Aorta (tissue), 5 donors: ENCODE measurements around the gene AFF4. TPM values are rescaled to one million over a fixed set of nuclear protein-coding genes. Genes with fewer than 3 reads are reported as not detected.

ENCODE experiments used
- ATAC-seq: fragments of 200-7000 bp; cut with Tn5 transposase; one replicate; pipeline ENCODE4 v1.9.1; 2022; ENCODE audit warnings: moderate library complexity; ENCODE audit not compliant: low FRiP score
- DNase-seq, 2 donors: peaks; one replicate each; pipeline ENCODE4 v3.0.0-alpha.2; 2020
- H3K27ac ChIP-seq, 2 donors: one replicate each; pipeline ENCODE4 v1.5.1; 2013; ENCODE audit warnings: low read length in 2 of 2, mild to moderate bottlenecking in 2 of 2, moderate library complexity in 2 of 2, control low read depth in 1 of 2, inconsistent platforms in 1 of 2, low read depth in 1 of 2
- H3K27me3 ChIP-seq, 2 donors: one replicate each; pipeline ENCODE4 v1.6.1; 2013; ENCODE audit warnings: control low read depth in 1 of 2, low read length in 1 of 2, mild to moderate bottlenecking in 1 of 2, moderate library complexity in 1 of 2; ENCODE audit not compliant: insufficient read depth in 2 of 2, control insufficient read depth in 1 of 2
- H3K36me3 ChIP-seq, 2 donors: one replicate each; pipeline ENCODE4 v1.6.1; 2013; ENCODE audit warnings: control low read depth in 1 of 2, low read length in 1 of 2, mild to moderate bottlenecking in 1 of 2; ENCODE audit not compliant: insufficient read depth in 2 of 2, control insufficient read depth in 1 of 2
- H3K4me1 ChIP-seq, 2 donors: one replicate each; pipeline ENCODE4 v1.6.1; 2013; ENCODE audit warnings: low read length in 2 of 2, control low read depth in 1 of 2, mild to moderate bottlenecking in 1 of 2, moderate library complexity in 1 of 2; ENCODE audit not compliant: insufficient read depth in 2 of 2, control insufficient read depth in 1 of 2
- H3K4me3 ChIP-seq, 2 donors: one replicate each; pipeline ENCODE4 v1.5.1; 2013; ENCODE audit warnings: low read length in 2 of 2, control low read depth in 1 of 2, mild to moderate bottlenecking in 1 of 2
- H3K9me3 ChIP-seq: one replicate; pipeline ENCODE4 v1.6.1; 2013; ENCODE audit warnings: mild to moderate bottlenecking, low read length; ENCODE audit not compliant: control insufficient read depth
- WGBS, 2 donors: extraction: QIAGEN DNeasy Blood & Tissue Kit; methylation state at CpG; one replicate each; pipeline ENCODE4 v1.1.7; 2013; 5-methylcytosine and 5-hydroxymethylcytosine counted together
- intact Hi-C, 2 donors: fragments of 100-400 bp; cut with DNase I; formaldehyde crosslinking; loops; one replicate each; pipeline versions ENCODE4 v1.14.2 to v1.15.0; 2022
- polyA plus RNA-seq, 2 donors: library from polyadenylated mRNA; stranded (reverse); fragments of 200-250 nt; gene quantifications; one replicate each; pipeline ENCODE4 v1.2.3, GENCODE V29; 2013
- total RNA-seq, 2 donors: library from RNA; stranded (reverse); fragmentation: NEBNext Ultra II Directional; extraction: Animal tissue kit (Norgen Biotek cat#: 25700); gene quantifications; one replicate each; pipeline ENCODE4 v1.2.1, GENCODE V29; 2021
- donor health status: healthy with polysubstance abuse.
- donor health status: Bipolar disorder and iron deficiency.
- donor health status: DM: no; HTN: no; CAD: no.
- donor health status: DM: no; HTN: no; CAD: no.
- donor health status: DM: yes; HTN: yes; CAD: no.

The AFF4 gene
- total and polyA plus RNA-seq, 4 donors, result 8.4 to 131 (median 58.9) TPM

- intact Hi-C loops, result no loop called here
- Histone ChIP-seq H3K9me3 (no peaks in the 10 kb centered on the region), H3K27ac (no peak overlapping the region), H3K36me3 (peaks cover 4 to 10% of the 10 kb centered on the region in 2 donors), H3K27me3 (no peaks in the 10 kb centered on the region), H3K4me1 (no peaks in the 10 kb centered on the region), H3K4me3 (no peak overlapping the region)
- ATAC-seq, result no peak
- DNase-seq, result no peak
- 88 to 90% methylated on average over 11 of the region's 11 CpGs for WGBS, 2 donors
Observed at GRCh38 chr5:132886064-132886823, 77.2 kb downstream of the AFF4 start.

GRCh38 chr5:132884548-132884947 is 78.9 kb downstream of the AFF4 start:
- Histone ChIP-seq H3K27me3 (no peaks in the 10 kb centered on the region), H3K36me3 (peaks cover 4 to 13% of the 10 kb centered on the region in 2 donors)

GRCh38 chr5:132883261-132883834 is 80.1 kb downstream of the AFF4 start:
- WGBS, 2 donors, result 37 to 39% methylated on average over 2 of the region's 2 CpGs
- Histone ChIP-seq H3K27ac (no peak overlapping the region), H3K36me3 (peaks cover 4 to 13% of the 10 kb centered on the region in 2 donors), H3K27me3 (no peaks in the 10 kb centered on the region), H3K4me3 (no peak overlapping the region), H3K4me1 (no peaks in the 10 kb centered on the region), H3K9me3 (no peaks in the 10 kb centered on the region)
- ATAC-seq, result peak; percentile 62
- DNase-seq, result peak in 1 of 2 donors; percentile 51
- intact Hi-C loops, result no loop called here

More at GRCh38 chr5:132884548-132884947, 78.9 kb downstream of the AFF4 start:
- DNase-seq (no peak), ATAC-seq (no peak)
- 47 to 55% methylated on average over 2 of the region's 2 CpGs for WGBS, 2 donors
- intact Hi-C loops, result no loop called here
- Histone ChIP-seq H3K27ac (no peak overlapping the region), H3K4me1 (no peaks in the 10 kb centered on the region), H3K9me3 (no peaks in the 10 kb centered on the region), H3K4me3 (no peak overlapping the region)

- Histone ChIP-seq H3K4me3 (no peak overlapping the region), H3K27ac (no peak overlapping the region), H3K4me1 (peaks cover 0 to 5% of the 10 kb centered on the region in 2 donors), H3K9me3 (no peaks in the 10 kb centered on the region), H3K36me3 (peaks cover 0 to 2% of the 10 kb centered on the region in 2 donors), H3K27me3 (no peaks in the 10 kb centered on the region)
- 31 to 32% methylated on average over 3 of the region's 3 CpGs for WGBS, 2 donors
- ATAC-seq (peak; percentile 57), DNase-seq (peak in 1 of 2 donors; percentile 59)
- intact Hi-C loops, result no loop called here
Observed at GRCh38 chr5:132877938-132878337, 85.5 kb downstream of the AFF4 start.

GRCh38 chr5:132877466-132877865 is 86.0 kb downstream of the AFF4 start:
- WGBS, 2 donors, result 66 to 70% methylated on average over 2 of the region's 2 CpGs
- Histone ChIP-seq H3K4me1 (peaks cover 0 to 9% of the 10 kb centered on the region in 2 donors), H3K9me3 (no peaks in the 10 kb centered on the region), H3K27me3 (no peaks in the 10 kb centered on the region), H3K27ac (no peak overlapping the region), H3K4me3 (no peak overlapping the region), H3K36me3 (peaks cover 0 to 2% of the 10 kb centered on the region in 2 donors)
- DNase-seq (no peak), ATAC-seq (no peak)
- intact Hi-C loops, result no loop called here

GRCh38 chr5:132876020-132876759 is 87.2 kb downstream of the AFF4 start:
- H3K4me3 ChIP-seq, result no peak overlapping the region
- no peaks in the 10 kb centered on the region for H3K27me3 ChIP-seq
- H3K9me3 ChIP-seq, result no peaks in the 10 kb centered on the region
- peaks cover 0 to 9% of the 10 kb centered on the region in 2 donors for H3K4me1 ChIP-seq
- DNase-seq, result no peak
- ATAC-seq, result no peak
- WGBS, 2 donors, result 84 to 89% methylated on average over 1 of the region's 1 CpG
- intact Hi-C loops, result no loop called here
- peaks cover 0 to 4% of the 10 kb centered on the region in 2 donors for H3K36me3 ChIP-seq
- H3K27ac ChIP-seq, result no peak overlapping the region

- WGBS, 2 donors, result 95 to 96% methylated on average over 3 of the region's 3 CpGs
- H3K9me3 ChIP-seq, result no peaks in the 10 kb centered on the region
- no peaks in the 10 kb centered on the region for H3K27me3 ChIP-seq
- no peak overlapping the region for H3K4me3 ChIP-seq
- intact Hi-C loops, result no loop called here
- no peak for DNase-seq
- peaks cover 0 to 1% of the 10 kb centered on the region in 2 donors for H3K36me3 ChIP-seq
- H3K27ac ChIP-seq, result peak overlapping the region in 1 of 2 donors; percentile 8
- ATAC-seq, result no peak
- peaks cover 0 to 9% of the 10 kb centered on the region in 2 donors for H3K4me1 ChIP-seq
Observed at GRCh38 chr5:132873930-132874271, 89.5 kb downstream of the AFF4 start.

- Histone ChIP-seq H3K27me3 (no peaks in the 10 kb centered on the region), H3K27ac (peak within 1 kb of the TSS in 1 of 2 donors; percentile 34), H3K4me3 (no peak within 1 kb of the TSS), H3K9me3 (no peaks in the 10 kb centered on the region), H3K36me3 (peaks cover 0 to 1% of the 10 kb centered on the region in 2 donors), H3K4me1 (peaks cover 0 to 9% of the 10 kb centered on the region in 2 donors)
- no peak for ATAC-seq
- intact Hi-C loops, result no loop called here
- DNase-seq, result no peak
- 44 to 46% methylated on average over 6 of the region's 6 CpGs for WGBS, 2 donors
Observed at GRCh38 chr5:132873119-132873929, 90.1 kb downstream of the AFF4 start, which contains the start of gene LEAP2. LEAP2 (plus strand) TSS chr5:132873668; CDS start chr5:132873695, 27 bp downstream.
